Stomach (tissue), 4 donors: ENCODE data around the gene NCOA3.

Source experiments
- EP300 ChIP-seq: sonication (generic); formaldehyde crosslinking; IDR thresholded peaks from one replicate; pipeline ENCODE4 v1.6.1; 2017; ENCODE audit warnings: antibody characterized with exemption
- POLR2A ChIP-seq, 4 donors: fragments of 450-650 bp; IDR thresholded peaks; one replicate each; pipeline ENCODE4 v1.6.1; 2016; ENCODE audit warnings: antibody characterized with exemption in 4 of 4, control low read depth in 2 of 4, mild to moderate bottlenecking in 1 of 4, moderate library complexity in 1 of 4
- POLR2AphosphoS5 ChIP-seq, 3 donors: sonication (generic); formaldehyde crosslinking; IDR thresholded peaks; one replicate each; pipeline ENCODE4 v1.6.1; 2016; ENCODE audit warnings: antibody characterized with exemption in 3 of 3
- TF ChIP-seq, protein P1 (sequence below), 7 experiments: fragments of 450-650 bp in 4 of 7; fragments of 200-600 bp in 3 of 7; sonication (generic) in 3 of 7; IDR thresholded peaks; one replicate each; pipeline ENCODE4 v1.5.1; 2016 to 2019; ENCODE audit warnings: antibody characterized with exemption in 7 of 7, control low read depth in 2 of 7, mild to moderate bottlenecking in 1 of 7

DNA sequence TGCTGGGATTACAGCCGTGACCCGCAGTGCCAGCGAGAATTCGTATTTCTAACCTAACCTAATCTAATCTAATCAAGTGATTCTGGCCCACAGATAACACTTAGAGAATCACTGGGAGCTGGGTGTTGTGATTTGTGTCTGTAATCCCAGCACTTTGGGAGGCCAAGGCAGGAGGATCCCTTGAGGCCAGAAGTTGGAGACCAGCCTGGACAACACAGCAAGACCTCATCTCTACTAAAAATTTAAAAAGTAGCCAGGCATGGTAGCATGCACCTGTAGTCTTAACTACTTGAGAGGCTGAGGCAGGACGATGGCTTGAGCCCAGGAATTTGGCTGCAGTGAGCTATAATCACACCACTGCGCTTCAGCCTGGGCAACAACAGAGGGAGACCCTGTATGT is 21.4 kb upstream of the NCOA3 start:
- TF ChIP-seq POLR2AphosphoS5 (IDR thresholded peaks at IDR 0.05) = no peak
- TF ChIP-seq, protein P1, sequence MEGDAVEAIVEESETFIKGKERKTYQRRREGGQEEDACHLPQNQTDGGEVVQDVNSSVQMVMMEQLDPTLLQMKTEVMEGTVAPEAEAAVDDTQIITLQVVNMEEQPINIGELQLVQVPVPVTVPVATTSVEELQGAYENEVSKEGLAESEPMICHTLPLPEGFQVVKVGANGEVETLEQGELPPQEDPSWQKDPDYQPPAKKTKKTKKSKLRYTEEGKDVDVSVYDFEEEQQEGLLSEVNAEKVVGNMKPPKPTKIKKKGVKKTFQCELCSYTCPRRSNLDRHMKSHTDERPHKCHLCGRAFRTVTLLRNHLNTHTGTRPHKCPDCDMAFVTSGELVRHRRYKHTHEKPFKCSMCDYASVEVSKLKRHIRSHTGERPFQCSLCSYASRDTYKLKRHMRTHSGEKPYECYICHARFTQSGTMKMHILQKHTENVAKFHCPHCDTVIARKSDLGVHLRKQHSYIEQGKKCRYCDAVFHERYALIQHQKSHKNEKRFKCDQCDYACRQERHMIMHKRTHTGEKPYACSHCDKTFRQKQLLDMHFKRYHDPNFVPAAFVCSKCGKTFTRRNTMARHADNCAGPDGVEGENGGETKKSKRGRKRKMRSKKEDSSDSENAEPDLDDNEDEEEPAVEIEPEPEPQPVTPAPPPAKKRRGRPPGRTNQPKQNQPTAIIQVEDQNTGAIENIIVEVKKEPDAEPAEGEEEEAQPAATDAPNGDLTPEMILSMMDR (IDR thresholded peaks at IDR 0.05) = no peak
- no peak for TF ChIP-seq EP300
- TF ChIP-seq POLR2A (IDR thresholded peaks at IDR 0.05) = no peak
